H1 (cell line): Measurements from ENCODE around the gene TBC1D22A. TPM values are rescaled to one million over a fixed set of nuclear protein-coding genes. Genes with fewer than 3 reads are reported as not detected.

Experiments used
- CTCF ChIA-PET: fragments of 300-600 bp; sonication (Branson Sonifier 250); formaldehyde crosslinking; loops from one replicate; lab custom pipeline; 2021; ENCODE audit not compliant: partially characterized antibody; lab: Charles Lee
- POLR2A ChIA-PET: fragments of 300-600 bp; sonication (Branson Sonifier 250); formaldehyde crosslinking; loops from one replicate; lab custom pipeline; 2021; ENCODE audit warnings: inconsistent platforms; ENCODE audit not compliant: partially characterized antibody; lab: Charles Lee
- DNase-seq, 2 experiments: peaks; one replicate each; pipeline versions ENCODE4 v3.0.0 to v3.0.0-alpha.2; 2010 to 2022; ENCODE audit warnings: low spot score in 2 of 2, low read depth in 1 of 2, mixed read lengths in 1 of 2
- FAIRE-seq: peaks from 2 replicates; lab custom pipeline; 2011; peaks lifted over from hg19 to GRCh38; lab: Jason Lieb, UNC
- H2AFZ ChIP-seq: 2 replicates; pipeline ENCODE4 v1.8.1; 2012; ENCODE audit warnings: low read length, inconsistent platforms
- H2AK5ac ChIP-seq: 2 replicates; pipeline ENCODE4 v1.6.1; 2013; ENCODE audit warnings: low read depth, low read length
- H2BK120ac ChIP-seq: replicated peaks from 2 replicates; pipeline ENCODE3; 2013; ENCODE audit warnings: low read depth, low read length, inconsistent platforms
- H2BK12ac ChIP-seq: 2 replicates; pipeline ENCODE4 v1.6.1; 2013; ENCODE audit warnings: low read depth, low read length
- H2BK15ac ChIP-seq: 2 replicates; pipeline ENCODE4 v1.6.1; 2013; ENCODE audit warnings: low read length
- H2BK20ac ChIP-seq: 2 replicates; pipeline ENCODE4 v1.6.1; 2013; ENCODE audit warnings: low read length
- H2BK5ac ChIP-seq: 2 replicates; pipeline ENCODE4 v1.6.1; 2013; ENCODE audit warnings: low read depth, low read length
- H3K14ac ChIP-seq: 2 replicates; pipeline ENCODE4 v1.6.1; 2013; ENCODE audit warnings: inconsistent platforms; ENCODE audit not compliant: insufficient read length
- H3K18ac ChIP-seq: 2 replicates; pipeline ENCODE4 v1.6.1; 2013; ENCODE audit warnings: low read length; ENCODE audit errors: extremely low read depth
- H3K23ac ChIP-seq: 2 replicates; pipeline ENCODE4 v1.6.1; 2013; ENCODE audit warnings: inconsistent platforms; ENCODE audit not compliant: insufficient read length
- H3K23me2 ChIP-seq: 2 replicates; pipeline ENCODE4 v1.6.1; 2013; ENCODE audit warnings: low read depth, low read length
- H3K27ac ChIP-seq: 2 replicates; pipeline ENCODE4 v1.6.1; 2011; ENCODE audit warnings: low read depth, low read length, inconsistent platforms
- H3K27me3 ChIP-seq, 4 experiments: replicated peaks in 1 of 4; 1 replicate in 1 of 4; 2 replicates in 3 of 4; pipeline versions ENCODE4 v1.6.1 to v1.8.1; 2011 to 2013; ENCODE audit warnings: low read length in 3 of 4, mild to moderate bottlenecking in 3 of 4, inconsistent platforms in 2 of 4, mixed read lengths in 2 of 4, moderate library complexity in 1 of 4; ENCODE audit not compliant: control insufficient read depth in 3 of 4, insufficient read depth in 3 of 4; ENCODE audit errors: extremely low read depth in 1 of 4
- H3K36me3 ChIP-seq, 4 experiments: 2 replicates each; pipeline versions ENCODE4 v1.6.1 to v1.8.1; 2011 to 2013; ENCODE audit warnings: mild to moderate bottlenecking in 4 of 4, low read length in 3 of 4, moderate library complexity in 2 of 4, control low read depth in 1 of 4, inconsistent platforms in 1 of 4; ENCODE audit not compliant: insufficient read depth in 4 of 4, control insufficient read depth in 2 of 4
- H3K4ac ChIP-seq: replicated peaks from 2 replicates; pipeline ENCODE3; 2013; ENCODE audit warnings: low read length, low read depth, mixed read lengths, inconsistent platforms; ENCODE audit not compliant: insufficient read length
- H3K4me1 ChIP-seq, 4 experiments: replicated peaks in 1 of 4; 1 replicate in 1 of 4; 2 replicates in 3 of 4; pipeline versions ENCODE4 v1.6.1 to v1.8.1; 2011 to 2013; ENCODE audit warnings: low read length in 3 of 4, inconsistent platforms in 2 of 4, mixed read lengths in 1 of 4; ENCODE audit not compliant: insufficient read depth in 4 of 4, control insufficient read depth in 3 of 4
- H3K4me2 ChIP-seq, 2 experiments: 2 replicates each; pipeline versions ENCODE4 v1.6.1 to v1.8.1; 2011 to 2013; ENCODE audit warnings: low read depth in 2 of 2, low read length in 2 of 2, control low read depth in 1 of 2, inconsistent platforms in 1 of 2, mild to moderate bottlenecking in 1 of 2; ENCODE audit not compliant: insufficient read depth in 1 of 2
- H3K4me3 ChIP-seq, 4 experiments: fragments of 200-600, 300-600 bp in 1 of 4; sonication (generic), shearing (Covaris generic), sonication (Bioruptor Twin) in 1 of 4; 2 replicates each; pipeline versions ENCODE4 v1.5.1 to v1.8.1; 2011 to 2016; ENCODE audit warnings: low read length in 4 of 4, low read depth in 3 of 4, control low read depth in 2 of 4, inconsistent platforms in 2 of 4, mild to moderate bottlenecking in 2 of 4, mixed read lengths in 1 of 4, moderate library complexity in 1 of 4; ENCODE audit not compliant: insufficient read depth in 2 of 4; ENCODE audit errors: extremely low read depth in 1 of 4
- H3K56ac ChIP-seq: replicated peaks from 2 replicates; pipeline ENCODE3; 2013; ENCODE audit warnings: low read depth, mild to moderate bottlenecking, mixed read lengths, low read length, inconsistent platforms; ENCODE audit not compliant: insufficient read length
- H3K79me1 ChIP-seq: 2 replicates; pipeline ENCODE4 v1.6.1; 2013; ENCODE audit warnings: low read depth, low read length, control low read depth
- H3K79me2 ChIP-seq, 2 experiments: 2 replicates each; pipeline versions ENCODE4 v1.6.1 to v1.8.1; 2012 to 2013; ENCODE audit warnings: low read length in 2 of 2, mild to moderate bottlenecking in 2 of 2, inconsistent platforms in 1 of 2; ENCODE audit not compliant: insufficient read depth in 2 of 2, control insufficient read depth in 1 of 2
- H3K9ac ChIP-seq, 4 experiments: replicated peaks in 1 of 4; 1 replicate in 1 of 4; 2 replicates in 3 of 4; pipeline versions ENCODE4 v1.6.1 to v1.8.1; 2011 to 2013; ENCODE audit warnings: low read depth in 3 of 4, low read length in 3 of 4, control low read depth in 2 of 4, mild to moderate bottlenecking in 2 of 4, moderate library complexity in 2 of 4, inconsistent platforms in 1 of 4; ENCODE audit errors: extremely low read depth in 1 of 4
- H3K9me3 ChIP-seq, 2 experiments: 2 replicates each; pipeline versions ENCODE4 v1.6.1 to v1.8.1; 2012 to 2013; ENCODE audit warnings: mild to moderate bottlenecking in 2 of 2, moderate library complexity in 2 of 2, control low read depth in 1 of 2, inconsistent platforms in 1 of 2, low read depth in 1 of 2, low read length in 1 of 2, mixed read lengths in 1 of 2; ENCODE audit not compliant: insufficient read depth in 2 of 2
- H4K20me1 ChIP-seq, 2 experiments: replicated peaks in 1 of 2; 2 replicates each; pipeline versions ENCODE3 to v1.8.1; 2011 to 2013; ENCODE audit warnings: inconsistent platforms in 2 of 2, low read length in 2 of 2, mild to moderate bottlenecking in 1 of 2; ENCODE audit not compliant: insufficient read depth in 2 of 2, control insufficient read depth in 1 of 2
- H4K5ac ChIP-seq: 2 replicates; pipeline ENCODE4 v1.6.1; 2013; ENCODE audit warnings: low read length, low read depth, mixed read lengths, inconsistent platforms; ENCODE audit not compliant: insufficient read length
- H4K8ac ChIP-seq: 2 replicates; pipeline ENCODE4 v1.8.0; 2013; ENCODE audit warnings: mild to moderate bottlenecking, moderate library complexity, low read length, inconsistent platforms; ENCODE audit not compliant: insufficient read depth; ENCODE audit errors: extremely low read depth
- H4K91ac ChIP-seq: replicated peaks from 2 replicates; pipeline ENCODE3; 2013; ENCODE audit warnings: low read length, mixed read lengths, inconsistent platforms; ENCODE audit not compliant: insufficient read length
- EGR1 ChIP-seq: IDR thresholded peaks from 2 replicates; pipeline ENCODE4 v1.6.1; 2011; ENCODE audit warnings: low read depth, low read length, borderline replicate concordance
- KDM1A ChIP-seq: fragments of 200-600, 300-600 bp; sonication (generic); IDR thresholded peaks from 2 replicates; pipeline ENCODE4 v1.7.1; 2016; ENCODE audit warnings: mild to moderate bottlenecking, low read length, borderline replicate concordance
- PHF8 ChIP-seq: fragments of 200-600 bp; sonication (generic); conservative IDR thresholded peaks from 2 replicates; pipeline ENCODE4 v1.7.1; 2012; ENCODE audit warnings: low read depth, mild to moderate bottlenecking, inconsistent platforms, low read length, moderate library complexity
- TAF1 ChIP-seq: IDR thresholded peaks from 2 replicates; pipeline ENCODE4 v1.6.1; 2011; ENCODE audit warnings: mild to moderate bottlenecking, low read depth, low read length
- TAF7 ChIP-seq: optimal IDR thresholded peaks from 2 replicates; pipeline ENCODE3; 2011; ENCODE audit warnings: low read depth, mild to moderate bottlenecking, inconsistent platforms, low read length, moderate library complexity, borderline replicate concordance
- WGBS, 2 experiments: shearing (Covaris generic) in 1 of 2; methylation state at CpG; one replicate each; pipeline versions ENCODE4 v1.1.6 to v1.1.7; 2013 to 2015; ENCODE audit warnings: low lambda C conversion rate in 2 of 2, mixed read lengths in 2 of 2, inconsistent platforms in 1 of 2, low coverage in 1 of 2, missing lambda C conversion rate in 1 of 2; ENCODE audit not compliant: insufficient replicate concordance in 2 of 2, insufficient coverage in 1 of 2, insufficient read length in 1 of 2; ENCODE audit errors: extremely low coverage in 1 of 2, missing lambda C conversion rate in 1 of 2; 5-methylcytosine and 5-hydroxymethylcytosine counted together
- polyA plus RNA-seq, 7 experiments: library from polyadenylated mRNA; depleted of rRNA in 3 of 7; stranded (reverse) in 5 of 7; unstranded in 2 of 7; fragments of >200 nt in 5 of 7; fragments of 200-250 nt in 2 of 7; gene quantifications; 1 replicate in 5 of 7; 2 replicates in 1 of 7; 4 replicates in 1 of 7; pipeline versions ENCODE4 v1.2.1 to v1.2.3, GENCODE V29; 2011 to 2013; ENCODE audit warnings: missing spikeins in 2 of 7, mixed read lengths in 2 of 7
- total RNA-seq: library from RNA; stranded (reverse); fragmentation: NEBNext Ultra II Directional; extraction: Animal tissue kit (Norgen Biotek cat#: 25700); gene quantifications from 2 replicates; pipeline ENCODE4 v1.2.1, GENCODE V29; 2021
- TF ChIP-seq, protein P1 (sequence below): IDR thresholded peaks from 2 replicates; pipeline ENCODE4 v1.6.1; 2011; ENCODE audit warnings: low read length, improper control_type of control experiment

The TBC1D22A gene
- total and polyA plus RNA-seq, 2 of the 8 experiments (the other 6 are each of a cell fraction or from before 2014, with no cell fraction given) = 11.9 to 18.4 TPM

DNA sequence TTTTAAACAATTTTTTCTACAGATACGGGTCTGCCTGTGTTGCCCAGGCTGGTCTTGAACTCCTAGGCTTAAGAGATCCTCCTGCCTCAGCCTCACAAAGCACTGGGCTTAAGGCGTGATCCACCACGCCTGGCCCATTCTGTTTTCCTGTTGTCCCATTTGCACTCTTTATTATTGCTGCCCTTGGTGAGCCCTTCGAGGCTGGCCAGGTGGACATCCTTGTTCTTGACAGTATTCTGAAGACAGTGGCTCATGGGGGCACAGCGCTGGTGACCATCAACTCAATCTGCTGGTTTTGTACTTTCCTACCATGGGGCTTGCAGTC is 35.6 kb downstream of the TBC1D22A start:
- no peak overlapping the region for H2BK15ac ChIP-seq
- WGBS, 2 experiments = 95% methylated on average over 5 of the region's 5 CpGs; no CpG with 5 or more reads in 1 of the 2 experiments
- ChIA-PET CTCF (interaction anchor here (0.5 to 3.3 kb wide), 14 partner anchors 10 to 326 kb away, joined by 3 to 25 read pairs (median 4); no protein-coding TSS in a partner anchor), POLR2A (interaction anchor here (0.6 kb wide), 1 partner anchor 35 kb away, joined by 3 read pairs; the partner anchor contains the start of gene TBC1D22A)
- peaks cover 0 to 8% (median 2%) of the 10 kb centered on the region in 4 experiments; a peak in 3 of 8 replicates for H3K36me3 ChIP-seq
- H3K4me2 ChIP-seq = no peak overlapping the region
- H2BK5ac ChIP-seq = no peak overlapping the region
- no peak overlapping the region for H4K5ac ChIP-seq
- no peak overlapping the region for H4K8ac ChIP-seq
- peaks cover 0 to 8% of the 10 kb centered on the region in 2 experiments for H4K20me1 ChIP-seq
- no peak overlapping the region for H3K9ac ChIP-seq
- H3K4me3 ChIP-seq = no peak overlapping the region
- H3K27ac ChIP-seq = no peak overlapping the region
- no peak overlapping the region for H4K91ac ChIP-seq
- no peaks in the 10 kb centered on the region for H3K9me3 ChIP-seq
- no peaks in the 10 kb centered on the region for H3K23me2 ChIP-seq
- H2AK5ac ChIP-seq = no peak overlapping the region
- H3K27me3 ChIP-seq = no peaks in the 10 kb centered on the region
- H3K4me1 ChIP-seq = no peaks in the 10 kb centered on the region; a peak in 1 of 7 replicates
- DNase-seq = no peak
- H2BK12ac ChIP-seq = no peak overlapping the region
- H3K4ac ChIP-seq = no peak overlapping the region
- H3K23ac ChIP-seq = no peak overlapping the region
- H2BK120ac ChIP-seq = no peak overlapping the region
- no peak for FAIRE-seq
- H3K18ac ChIP-seq = no peak overlapping the region
- peaks cover 3% of the 10 kb centered on the region; the same call in 1 of the 2 replicates for H3K79me1 ChIP-seq
- H2BK20ac ChIP-seq = no peak overlapping the region
- no peaks in the 10 kb centered on the region for H3K79me2 ChIP-seq
- TF ChIP-seq, protein P1, sequence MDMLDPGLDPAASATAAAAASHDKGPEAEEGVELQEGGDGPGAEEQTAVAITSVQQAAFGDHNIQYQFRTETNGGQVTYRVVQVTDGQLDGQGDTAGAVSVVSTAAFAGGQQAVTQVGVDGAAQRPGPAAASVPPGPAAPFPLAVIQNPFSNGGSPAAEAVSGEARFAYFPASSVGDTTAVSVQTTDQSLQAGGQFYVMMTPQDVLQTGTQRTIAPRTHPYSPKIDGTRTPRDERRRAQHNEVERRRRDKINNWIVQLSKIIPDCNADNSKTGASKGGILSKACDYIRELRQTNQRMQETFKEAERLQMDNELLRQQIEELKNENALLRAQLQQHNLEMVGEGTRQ = no peak
- no peak for TF ChIP-seq KDM1A
- TF ChIP-seq TAF7 = no peak
- TF ChIP-seq TAF1 = no peak
- no peak for TF ChIP-seq PHF8
- no peak for TF ChIP-seq EGR1
- no peak overlapping the region for H2AFZ ChIP-seq
- H3K14ac ChIP-seq = no peak overlapping the region
- H3K56ac ChIP-seq = no peak overlapping the region
